H1 (cell line): ENCODE data around the gene RAPGEF5.

Experiments
- JUND ChIP-seq: IDR thresholded peaks from 2 replicates; pipeline ENCODE4 v1.6.1; 2011; ENCODE audit warnings: mild to moderate bottlenecking, improper control_type of control experiment, low read length
- MAFK ChIP-seq: IDR thresholded peaks from 2 replicates; pipeline ENCODE4 v1.6.1; 2012; ENCODE audit warnings: low read depth, mild to moderate bottlenecking, improper control_type of control experiment, low read length
- POLR2AphosphoS5 ChIP-seq: IDR thresholded peaks from 2 replicates; pipeline ENCODE4 v1.6.1; 2011; ENCODE audit warnings: low read depth, low read length
- RAD21 ChIP-seq, 2 experiments: IDR thresholded peaks in 1 of 2; conservative IDR thresholded peaks in 1 of 2; 2 replicates each; pipeline ENCODE4 v1.6.1; 2011; ENCODE audit warnings: low read depth in 2 of 2, low read length in 2 of 2, improper control_type of control experiment in 1 of 2, inconsistent platforms in 1 of 2, mild to moderate bottlenecking in 1 of 2, moderate library complexity in 1 of 2
- TF ChIP-seq, protein P1 (sequence below), 3 experiments: IDR thresholded peaks; 1 replicate in 2 of 3; 2 replicates in 1 of 3; pipeline versions ENCODE4 v1.5.1 to v1.6.1; 2011; ENCODE audit warnings: low read length in 3 of 3, mild to moderate bottlenecking in 3 of 3, inconsistent platforms in 2 of 3, low read depth in 1 of 3, moderate library complexity in 1 of 3; ENCODE audit not compliant: insufficient read depth in 1 of 3; ENCODE audit errors: control extremely low read depth in 1 of 3
- TF ChIP-seq, protein P2 (sequence below): IDR thresholded peaks from 2 replicates; pipeline ENCODE4 v1.6.1; 2012; ENCODE audit warnings: inconsistent platforms

- TF ChIP-seq POLR2AphosphoS5 (no peak), RAD21 (IDR thresholded peaks at IDR 0.05 in 1 of 2, conservative IDR thresholded peaks at IDR 0.05 in 1 of 2; ENCODE audit: low read depth in 2 of 2, low read length in 2 of 2) (no peak), MAFK (no peak), JUND (no peak)
- TF ChIP-seq, protein P1, sequence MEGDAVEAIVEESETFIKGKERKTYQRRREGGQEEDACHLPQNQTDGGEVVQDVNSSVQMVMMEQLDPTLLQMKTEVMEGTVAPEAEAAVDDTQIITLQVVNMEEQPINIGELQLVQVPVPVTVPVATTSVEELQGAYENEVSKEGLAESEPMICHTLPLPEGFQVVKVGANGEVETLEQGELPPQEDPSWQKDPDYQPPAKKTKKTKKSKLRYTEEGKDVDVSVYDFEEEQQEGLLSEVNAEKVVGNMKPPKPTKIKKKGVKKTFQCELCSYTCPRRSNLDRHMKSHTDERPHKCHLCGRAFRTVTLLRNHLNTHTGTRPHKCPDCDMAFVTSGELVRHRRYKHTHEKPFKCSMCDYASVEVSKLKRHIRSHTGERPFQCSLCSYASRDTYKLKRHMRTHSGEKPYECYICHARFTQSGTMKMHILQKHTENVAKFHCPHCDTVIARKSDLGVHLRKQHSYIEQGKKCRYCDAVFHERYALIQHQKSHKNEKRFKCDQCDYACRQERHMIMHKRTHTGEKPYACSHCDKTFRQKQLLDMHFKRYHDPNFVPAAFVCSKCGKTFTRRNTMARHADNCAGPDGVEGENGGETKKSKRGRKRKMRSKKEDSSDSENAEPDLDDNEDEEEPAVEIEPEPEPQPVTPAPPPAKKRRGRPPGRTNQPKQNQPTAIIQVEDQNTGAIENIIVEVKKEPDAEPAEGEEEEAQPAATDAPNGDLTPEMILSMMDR (IDR thresholded peaks at IDR 0.05; ENCODE audit: control extremely low read depth in 1 of 3, insufficient read depth in 1 of 3, low read depth in 1 of 3, low read length in 3 of 3) = no peak
- TF ChIP-seq, protein P2, sequence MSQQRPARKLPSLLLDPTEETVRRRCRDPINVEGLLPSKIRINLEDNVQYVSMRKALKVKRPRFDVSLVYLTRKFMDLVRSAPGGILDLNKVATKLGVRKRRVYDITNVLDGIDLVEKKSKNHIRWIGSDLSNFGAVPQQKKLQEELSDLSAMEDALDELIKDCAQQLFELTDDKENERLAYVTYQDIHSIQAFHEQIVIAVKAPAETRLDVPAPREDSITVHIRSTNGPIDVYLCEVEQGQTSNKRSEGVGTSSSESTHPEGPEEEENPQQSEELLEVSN = no peak
These were observed 166.2 kb downstream of the RAPGEF5 start for GRCh38 chr7:22190736-22191135.
